H1 (cell line): ENCODE results near the gene ZNF407. TPM values are rescaled to one million over a fixed set of nuclear protein-coding genes. Genes with fewer than 3 reads are reported as not detected.

ENCODE experiments used
- CTBP2 ChIP-seq: IDR thresholded peaks from 2 replicates; pipeline ENCODE4 v1.7.0; 2011; ENCODE audit warnings: borderline replicate concordance, mild to moderate bottlenecking, moderate library complexity, mixed read lengths, low read length; ENCODE audit not compliant: insufficient read depth, insufficient read length
- PHF8 ChIP-seq: fragments of 200-600 bp; sonication (generic); conservative IDR thresholded peaks from 2 replicates; pipeline ENCODE4 v1.7.1; 2012; ENCODE audit warnings: low read depth, mild to moderate bottlenecking, inconsistent platforms, low read length, moderate library complexity
- RBBP5 ChIP-seq: IDR thresholded peaks from 2 replicates; pipeline ENCODE4 v1.7.1; 2012; ENCODE audit warnings: low read depth, mild to moderate bottlenecking, inconsistent platforms, low read length, moderate library complexity, borderline replicate concordance
- polyA plus RNA-seq, 7 experiments: library from polyadenylated mRNA; depleted of rRNA in 3 of 7; stranded (reverse) in 5 of 7; unstranded in 2 of 7; fragments of >200 nt in 5 of 7; fragments of 200-250 nt in 2 of 7; gene quantifications; 1 replicate in 5 of 7; 2 replicates in 1 of 7; 4 replicates in 1 of 7; pipeline versions ENCODE4 v1.2.1 to v1.2.3, GENCODE V29; 2011 to 2013; ENCODE audit warnings: missing spikeins in 2 of 7, mixed read lengths in 2 of 7
- total RNA-seq: library from RNA; stranded (reverse); fragmentation: NEBNext Ultra II Directional; extraction: Animal tissue kit (Norgen Biotek cat#: 25700); gene quantifications from 2 replicates; pipeline ENCODE4 v1.2.1, GENCODE V29; 2021
- TF ChIP-seq, protein P1 (sequence below): IDR thresholded peaks from 2 replicates; pipeline ENCODE4 v1.6.1; 2011; ENCODE audit warnings: low read length, improper control_type of control experiment
- TF ChIP-seq, protein P2 (sequence below): IDR thresholded peaks from 2 replicates; pipeline ENCODE4 v1.6.1; 2012; ENCODE audit warnings: inconsistent platforms

Gene ZNF407
- total and polyA plus RNA-seq, 2 of the 8 experiments (the other 6 are each of a cell fraction or from before 2014, with no cell fraction given): 1.5 to 6.8 TPM

DNA sequence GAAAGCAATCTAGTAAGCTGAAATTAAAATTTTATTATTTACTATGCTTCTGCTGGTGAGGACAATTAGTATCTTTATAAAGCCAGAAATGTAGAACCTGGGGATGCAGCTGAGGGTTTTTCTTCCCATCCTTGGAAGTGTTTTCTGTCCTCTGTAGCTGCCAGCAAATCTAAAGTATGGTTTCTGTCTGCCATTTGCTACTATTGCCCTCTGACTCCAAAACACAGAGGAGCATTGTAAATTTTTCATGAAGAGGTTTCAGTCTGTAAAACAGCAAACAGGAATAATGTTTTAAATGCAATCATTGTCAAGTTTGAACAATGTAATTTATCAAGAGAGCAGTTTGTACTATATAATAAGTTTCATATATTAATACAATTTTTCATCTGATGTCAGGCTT, 258.8 kb downstream of the ZNF407 start (continued):
- TF ChIP-seq, protein P1, sequence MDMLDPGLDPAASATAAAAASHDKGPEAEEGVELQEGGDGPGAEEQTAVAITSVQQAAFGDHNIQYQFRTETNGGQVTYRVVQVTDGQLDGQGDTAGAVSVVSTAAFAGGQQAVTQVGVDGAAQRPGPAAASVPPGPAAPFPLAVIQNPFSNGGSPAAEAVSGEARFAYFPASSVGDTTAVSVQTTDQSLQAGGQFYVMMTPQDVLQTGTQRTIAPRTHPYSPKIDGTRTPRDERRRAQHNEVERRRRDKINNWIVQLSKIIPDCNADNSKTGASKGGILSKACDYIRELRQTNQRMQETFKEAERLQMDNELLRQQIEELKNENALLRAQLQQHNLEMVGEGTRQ: no peak
- no peak for TF ChIP-seq CTBP2
- no peak for TF ChIP-seq RBBP5
- TF ChIP-seq, protein P2, sequence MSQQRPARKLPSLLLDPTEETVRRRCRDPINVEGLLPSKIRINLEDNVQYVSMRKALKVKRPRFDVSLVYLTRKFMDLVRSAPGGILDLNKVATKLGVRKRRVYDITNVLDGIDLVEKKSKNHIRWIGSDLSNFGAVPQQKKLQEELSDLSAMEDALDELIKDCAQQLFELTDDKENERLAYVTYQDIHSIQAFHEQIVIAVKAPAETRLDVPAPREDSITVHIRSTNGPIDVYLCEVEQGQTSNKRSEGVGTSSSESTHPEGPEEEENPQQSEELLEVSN: no peak
- TF ChIP-seq PHF8: no peak
